Breast epithelium (tissue), 4 donors: ENCODE results near the gene PPARD. TPM values are rescaled to one million over a fixed set of nuclear protein-coding genes. Genes with fewer than 3 reads are reported as not detected.

ENCODE experiments used
- DNase-seq, 2 donors: peaks; one replicate each; pipeline ENCODE4 v3.0.0-alpha.2; 2019; ENCODE audit warnings: low spot score in 2 of 2
- H3K27ac ChIP-seq, 2 donors: fragments of 200-600 bp; sonication (generic) in 1 of 2; one replicate each; pipeline ENCODE4 v1.5.1; 2016 to 2019; ENCODE audit warnings: mild to moderate bottlenecking in 1 of 2
- H3K27me3 ChIP-seq, 2 donors: fragments of 200-600 bp; sonication (generic) in 1 of 2; one replicate each; pipeline versions ENCODE4 v1.5.1 to v1.6.0; 2017 to 2019; ENCODE audit warnings: control low read depth in 1 of 2, mild to moderate bottlenecking in 1 of 2
- H3K36me3 ChIP-seq: fragments of 200-600 bp; one replicate; pipeline ENCODE4 v1.5.1; 2019
- H3K4me1 ChIP-seq, 2 donors: fragments of 200-600 bp; sonication (generic); one replicate each; pipeline ENCODE4 v1.5.1; 2016 to 2019; ENCODE audit warnings: control low read depth in 1 of 2
- H3K4me3 ChIP-seq, 3 donors: fragments of 200-600 bp; sonication (generic); 1 replicate in 2 of 3; 2 replicates in 1 of 3; pipeline ENCODE4 v1.5.1; 2016 to 2019; ENCODE audit warnings: mild to moderate bottlenecking in 3 of 3, moderate library complexity in 2 of 3
- H3K9me3 ChIP-seq, 2 donors: fragments of 200-600 bp; sonication (generic) in 1 of 2; one replicate each; pipeline ENCODE4 v1.5.1; 2016 to 2019; ENCODE audit warnings: control low read depth in 1 of 2
- POLR2A ChIP-seq: fragments of 450-650 bp; IDR thresholded peaks from one replicate; pipeline ENCODE4 v1.6.1; 2016; ENCODE audit warnings: antibody characterized with exemption, mild to moderate bottlenecking, moderate library complexity
- POLR2AphosphoS5 ChIP-seq, 3 donors: sonication (generic); formaldehyde crosslinking; IDR thresholded peaks; one replicate each; pipeline ENCODE4 v1.6.1; 2017; ENCODE audit warnings: antibody characterized with exemption in 3 of 3
- intact Hi-C: fragments of 100-400 bp; cut with DNase I; formaldehyde crosslinking; loops from one replicate; pipeline ENCODE4 v1.15.1; 2023; ENCODE audit warnings: low total_unique reads
- total RNA-seq, 3 donors: library from RNA; depleted of rRNA; stranded (reverse); fragments of >200 nt; gene quantifications; one replicate each; pipeline ENCODE4 v1.1.0, GENCODE V29; 2016
- TF ChIP-seq, protein P1 (sequence below), 3 donors: fragments of 450-650 bp; IDR thresholded peaks; one replicate each; pipeline ENCODE4 v1.5.1; 2016 to 2017; ENCODE audit warnings: antibody characterized with exemption in 3 of 3, mild to moderate bottlenecking in 3 of 3, moderate library complexity in 3 of 3

PPARD gene
- total RNA-seq, 3 donors from 2014 or later = 7.2 to 11.1 (median 10.7) TPM

GRCh38 chr6:35309611-35310264 is 32.6 kb upstream of the PPARD start:
- H3K27ac ChIP-seq = no peak overlapping the region
- H3K9me3 ChIP-seq = no peaks in the 10 kb centered on the region
- TF ChIP-seq, protein P1, sequence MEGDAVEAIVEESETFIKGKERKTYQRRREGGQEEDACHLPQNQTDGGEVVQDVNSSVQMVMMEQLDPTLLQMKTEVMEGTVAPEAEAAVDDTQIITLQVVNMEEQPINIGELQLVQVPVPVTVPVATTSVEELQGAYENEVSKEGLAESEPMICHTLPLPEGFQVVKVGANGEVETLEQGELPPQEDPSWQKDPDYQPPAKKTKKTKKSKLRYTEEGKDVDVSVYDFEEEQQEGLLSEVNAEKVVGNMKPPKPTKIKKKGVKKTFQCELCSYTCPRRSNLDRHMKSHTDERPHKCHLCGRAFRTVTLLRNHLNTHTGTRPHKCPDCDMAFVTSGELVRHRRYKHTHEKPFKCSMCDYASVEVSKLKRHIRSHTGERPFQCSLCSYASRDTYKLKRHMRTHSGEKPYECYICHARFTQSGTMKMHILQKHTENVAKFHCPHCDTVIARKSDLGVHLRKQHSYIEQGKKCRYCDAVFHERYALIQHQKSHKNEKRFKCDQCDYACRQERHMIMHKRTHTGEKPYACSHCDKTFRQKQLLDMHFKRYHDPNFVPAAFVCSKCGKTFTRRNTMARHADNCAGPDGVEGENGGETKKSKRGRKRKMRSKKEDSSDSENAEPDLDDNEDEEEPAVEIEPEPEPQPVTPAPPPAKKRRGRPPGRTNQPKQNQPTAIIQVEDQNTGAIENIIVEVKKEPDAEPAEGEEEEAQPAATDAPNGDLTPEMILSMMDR (IDR thresholded peaks at IDR 0.05) = no peak
- TF ChIP-seq POLR2AphosphoS5 (IDR thresholded peaks at IDR 0.05) (no peak), POLR2A (no peak)
- no peak for DNase-seq
- intact Hi-C loops = no loop called here
- no peaks in the 10 kb centered on the region for H3K27me3 ChIP-seq
- H3K36me3 ChIP-seq = no peaks in the 10 kb centered on the region
- no peaks in the 10 kb centered on the region for H3K4me1 ChIP-seq
- no peak overlapping the region for H3K4me3 ChIP-seq

DNA sequence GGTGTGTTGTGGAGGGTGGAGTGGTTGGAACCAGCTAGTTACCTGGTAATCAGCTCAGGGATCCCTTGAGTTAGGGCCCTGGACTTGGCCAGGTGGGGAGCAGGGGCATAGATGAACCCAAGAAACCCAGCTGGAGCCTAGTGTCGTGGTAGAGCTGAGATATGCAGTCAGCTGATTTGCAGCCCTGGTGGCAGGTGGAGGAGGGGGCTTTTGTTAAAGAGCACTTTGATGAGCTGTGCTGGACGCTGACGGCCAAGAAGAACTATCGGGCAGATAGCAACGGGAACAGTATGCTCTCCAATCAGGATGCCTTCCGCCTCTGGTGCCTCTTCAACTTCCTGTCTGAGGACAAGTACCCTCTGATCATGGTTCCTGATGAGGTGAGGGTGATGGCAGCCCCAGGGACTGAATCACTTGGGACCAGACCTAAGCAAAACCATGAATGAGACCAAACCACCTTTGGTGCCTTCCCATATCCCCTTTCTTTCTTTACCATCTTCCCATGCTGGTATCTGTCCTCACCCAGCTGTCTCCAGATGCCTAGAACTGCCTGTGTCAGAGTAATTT is 32.0 kb upstream of the PPARD start:
- no peaks in the 10 kb centered on the region for H3K9me3 ChIP-seq
- no peak for DNase-seq
- no peaks in the 10 kb centered on the region for H3K36me3 ChIP-seq
- H3K4me1 ChIP-seq = no peaks in the 10 kb centered on the region
- no peaks in the 10 kb centered on the region for H3K27me3 ChIP-seq
- TF ChIP-seq, protein P1 (IDR thresholded peaks at IDR 0.05) = no peak
- no peak for TF ChIP-seq POLR2A
- no peak for TF ChIP-seq POLR2AphosphoS5 (IDR thresholded peaks at IDR 0.05)
- H3K27ac ChIP-seq = no peak overlapping the region
- H3K4me3 ChIP-seq = no peak overlapping the region
- intact Hi-C loops = no loop called here

- no peak for DNase-seq
- H3K27ac ChIP-seq = no peak overlapping the region
- no peak for TF ChIP-seq POLR2A
- TF ChIP-seq, protein P1 (IDR thresholded peaks at IDR 0.05) = no peak
- no peak for TF ChIP-seq POLR2AphosphoS5 (IDR thresholded peaks at IDR 0.05)
Measured at GRCh38 chr6:35311390-35312075, 30.8 kb upstream of the PPARD start.

DNA sequence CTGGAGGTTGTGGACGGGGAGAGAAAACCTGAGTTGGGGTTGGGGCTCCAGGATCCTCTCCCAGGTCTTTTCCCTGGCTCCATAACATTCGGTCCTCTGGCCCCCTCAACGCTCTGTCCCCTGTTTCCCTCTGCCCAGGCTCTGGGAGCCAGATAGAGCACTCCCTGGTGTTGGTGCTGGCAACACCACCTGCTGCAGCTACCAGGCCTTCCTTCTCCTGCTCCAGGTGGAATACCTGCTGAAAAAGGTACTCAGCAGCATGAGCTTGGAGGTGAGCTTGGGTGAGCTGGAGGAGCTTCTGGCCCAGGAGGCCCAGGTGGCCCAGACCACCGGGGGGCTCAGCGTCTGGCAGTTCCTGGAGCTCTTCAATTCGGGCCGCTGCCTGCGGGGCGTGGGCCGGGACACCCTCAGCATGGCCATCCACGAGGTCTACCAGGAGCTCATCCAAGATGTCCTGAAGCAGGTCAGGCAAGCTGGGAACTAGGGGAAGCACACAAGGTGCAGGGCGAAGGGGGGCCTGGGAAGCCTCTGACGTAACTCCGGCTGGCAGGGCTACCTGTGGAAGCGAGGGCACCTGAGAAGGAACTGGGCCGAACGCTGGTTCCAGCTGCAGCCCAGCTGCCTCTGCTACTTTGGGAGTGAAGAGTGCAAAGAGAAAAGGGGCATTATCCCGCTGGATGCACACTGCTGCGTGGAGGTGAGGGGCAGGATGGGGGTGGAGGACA is 30.1 kb upstream of the PPARD start:
- H3K27ac ChIP-seq = peak overlapping the region in 1 of 2 donors; percentile 12
- TF ChIP-seq POLR2A (no peak), POLR2AphosphoS5 (IDR thresholded peaks at IDR 0.05) (no peak)
- TF ChIP-seq, protein P1 (IDR thresholded peaks at IDR 0.05) = no peak
- H3K27me3 ChIP-seq = no peaks in the 10 kb centered on the region
- H3K9me3 ChIP-seq = no peaks in the 10 kb centered on the region
- H3K4me3 ChIP-seq = no peak overlapping the region
- no peak for DNase-seq
- H3K4me1 ChIP-seq = no peaks in the 10 kb centered on the region
- no peaks in the 10 kb centered on the region for H3K36me3 ChIP-seq
- intact Hi-C loops = no loop called here

More at GRCh38 chr6:35311390-35312075, 30.8 kb upstream of the PPARD start:
- Histone ChIP-seq H3K9me3 (no peaks in the 10 kb centered on the region), H3K4me1 (no peaks in the 10 kb centered on the region), H3K27me3 (no peaks in the 10 kb centered on the region), H3K36me3 (no peaks in the 10 kb centered on the region), H3K4me3 (no peak overlapping the region)
- intact Hi-C loops = no loop called here
